ENCODE data around the gene SYNGR2. TPM values are rescaled to one million over a fixed set of nuclear protein-coding genes. Genes with fewer than 3 reads are reported as not detected.

The SYNGR2 gene
- polyA plus RNA-seq, 1 experiment, result 135 TPM

DNA sequence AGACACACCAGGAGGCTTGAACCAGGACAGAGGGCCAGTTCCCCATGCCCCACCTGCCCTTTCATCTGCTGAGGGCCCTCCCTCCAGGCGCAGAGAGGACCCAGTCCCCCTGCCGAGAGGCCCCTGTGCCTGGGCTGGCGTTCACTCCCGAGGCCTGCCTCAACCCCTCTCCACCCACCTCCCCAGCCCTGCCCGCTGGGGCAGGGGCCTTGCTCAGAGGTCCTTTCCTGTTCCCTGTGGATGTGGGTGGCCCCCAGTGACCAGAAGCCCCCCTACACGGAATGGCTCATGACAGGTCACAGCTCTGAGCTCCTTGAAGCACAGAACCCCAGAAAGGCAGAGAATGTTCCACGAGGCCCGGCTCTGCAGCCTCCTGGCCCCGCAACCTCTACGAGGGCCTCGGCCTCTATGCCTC lies 46.6 kb upstream of the SYNGR2 start:
- DNase-seq (ENCODE audit: low read depth), result no peak
- ChIA-PET POLR2A (no interaction called here), CTCF (interaction anchor here (1.2 kb wide), 1 partner anchor 130 kb away, joined by 3 read pairs; no protein-coding TSS in a partner anchor)
- Histone ChIP-seq H3K36me3 (ENCODE audit: control insufficient read depth, insufficient read depth, low read length) (no peaks in the 10 kb centered on the region), H3K4me3 (ENCODE audit: low read depth, low read length) (no peak overlapping the region), H3K27me3 (ENCODE audit: control insufficient read depth, insufficient read depth, low read length) (no peaks in the 10 kb centered on the region)
- TF ChIP-seq, protein P1, sequence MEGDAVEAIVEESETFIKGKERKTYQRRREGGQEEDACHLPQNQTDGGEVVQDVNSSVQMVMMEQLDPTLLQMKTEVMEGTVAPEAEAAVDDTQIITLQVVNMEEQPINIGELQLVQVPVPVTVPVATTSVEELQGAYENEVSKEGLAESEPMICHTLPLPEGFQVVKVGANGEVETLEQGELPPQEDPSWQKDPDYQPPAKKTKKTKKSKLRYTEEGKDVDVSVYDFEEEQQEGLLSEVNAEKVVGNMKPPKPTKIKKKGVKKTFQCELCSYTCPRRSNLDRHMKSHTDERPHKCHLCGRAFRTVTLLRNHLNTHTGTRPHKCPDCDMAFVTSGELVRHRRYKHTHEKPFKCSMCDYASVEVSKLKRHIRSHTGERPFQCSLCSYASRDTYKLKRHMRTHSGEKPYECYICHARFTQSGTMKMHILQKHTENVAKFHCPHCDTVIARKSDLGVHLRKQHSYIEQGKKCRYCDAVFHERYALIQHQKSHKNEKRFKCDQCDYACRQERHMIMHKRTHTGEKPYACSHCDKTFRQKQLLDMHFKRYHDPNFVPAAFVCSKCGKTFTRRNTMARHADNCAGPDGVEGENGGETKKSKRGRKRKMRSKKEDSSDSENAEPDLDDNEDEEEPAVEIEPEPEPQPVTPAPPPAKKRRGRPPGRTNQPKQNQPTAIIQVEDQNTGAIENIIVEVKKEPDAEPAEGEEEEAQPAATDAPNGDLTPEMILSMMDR (IDR thresholded peaks at IDR 0.05; ENCODE audit: insufficient read depth, low read depth, low read length), result no peak

GRCh38 chr17:78122216-78122930 lies 46.0 kb upstream of the SYNGR2 start:
- no peak for DNase-seq (ENCODE audit: low read depth)
- no peaks in the 10 kb centered on the region for H3K36me3 ChIP-seq (ENCODE audit: control insufficient read depth, insufficient read depth, low read length)
- ChIA-PET POLR2A (no interaction called here), CTCF (interaction anchor here (1.2 kb wide), 1 partner anchor 129 kb away, joined by 3 read pairs; no protein-coding TSS in a partner anchor)
- TF ChIP-seq, protein P1 (IDR thresholded peaks at IDR 0.05; ENCODE audit: insufficient read depth, low read depth, low read length), result no peak
- no peak overlapping the region for H3K4me3 ChIP-seq (ENCODE audit: low read depth, low read length)
- peaks cover 2% of the 10 kb centered on the region; the same call in 1 of the 2 replicates for H3K27me3 ChIP-seq (ENCODE audit: control insufficient read depth, insufficient read depth, low read length)

GRCh38 chr17:78122931-78123249 lies 45.5 kb upstream of the SYNGR2 start:
- Histone ChIP-seq H3K36me3 (ENCODE audit: control insufficient read depth, insufficient read depth, low read length) (no peaks in the 10 kb centered on the region), H3K27me3 (ENCODE audit: control insufficient read depth, insufficient read depth, low read length) (peaks cover 2% of the 10 kb centered on the region; the same call in 1 of the 2 replicates), H3K4me3 (ENCODE audit: low read depth, low read length) (no peak overlapping the region)
- no peak for DNase-seq (ENCODE audit: low read depth)
- ChIA-PET CTCF (interaction anchor here (1.2 kb wide), 1 partner anchor 129 kb away, joined by 3 read pairs; no protein-coding TSS in a partner anchor), POLR2A (no interaction called here)
- TF ChIP-seq, protein P1 (IDR thresholded peaks at IDR 0.05; ENCODE audit: insufficient read depth, low read depth, low read length), result no peak

- Histone ChIP-seq H3K27me3 (ENCODE audit: control insufficient read depth, insufficient read depth, low read length) (peaks cover 2% of the 10 kb centered on the region; the same call in 1 of the 2 replicates), H3K4me3 (ENCODE audit: low read depth, low read length) (no peak overlapping the region), H3K36me3 (ENCODE audit: control insufficient read depth, insufficient read depth, low read length) (no peaks in the 10 kb centered on the region)
- TF ChIP-seq, protein P1 (IDR thresholded peaks at IDR 0.05; ENCODE audit: insufficient read depth, low read depth, low read length), result no peak
- CTCF ChIA-PET, result interaction anchor here (1.2 kb wide), 1 partner anchor 128 kb away, joined by 3 read pairs; no protein-coding TSS in a partner anchor
- POLR2A ChIA-PET, result no interaction called here
- DNase-seq (ENCODE audit: low read depth), result no peak
These were observed 45.0 kb upstream of the SYNGR2 start for GRCh38 chr17:78123258-78123929.

DNA sequence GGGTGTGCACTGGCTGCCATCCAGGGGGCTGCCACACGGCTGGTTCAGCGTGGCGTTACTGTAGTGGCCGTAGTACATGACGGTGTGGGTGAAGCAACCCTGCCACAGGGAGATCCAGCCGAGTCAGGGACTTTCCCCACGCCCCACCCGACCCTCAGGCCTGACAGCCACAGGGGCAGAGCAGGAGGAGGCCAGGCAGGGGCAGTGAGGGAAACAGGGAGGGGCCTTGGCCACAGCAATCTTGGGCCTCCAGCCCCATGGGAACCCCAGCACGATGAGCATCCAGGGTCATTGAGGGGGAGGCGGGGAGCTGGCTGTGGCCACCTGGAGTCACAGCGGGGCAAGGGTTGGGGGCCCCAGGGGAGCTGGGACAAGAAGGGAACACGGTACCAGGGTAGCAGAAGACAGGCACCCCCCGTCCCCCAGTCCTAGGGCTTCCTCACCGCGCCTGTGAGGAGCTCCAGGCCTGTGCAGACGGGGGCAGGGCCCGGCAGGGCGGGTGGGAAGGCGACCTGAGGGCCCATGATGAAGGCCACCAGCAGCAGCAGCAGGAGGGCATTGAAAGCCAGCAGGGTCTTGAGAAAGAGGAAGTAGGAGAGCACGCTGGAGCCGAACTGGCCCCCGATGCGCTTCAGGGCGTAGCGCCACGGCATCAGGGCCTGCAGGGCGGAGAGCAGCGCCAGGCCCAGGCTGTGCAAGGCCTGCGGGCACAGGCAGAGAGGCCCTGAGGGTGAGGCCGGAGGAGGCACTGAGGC lies 44.1 kb upstream of the SYNGR2 start:
- ChIA-PET POLR2A (no interaction called here), CTCF (interaction anchor here (1.3 kb wide), 1 partner anchor 12 kb away, joined by 5 read pairs; no protein-coding TSS in a partner anchor)
- peaks cover 2% of the 10 kb centered on the region; the same call in 1 of the 2 replicates for H3K27me3 ChIP-seq (ENCODE audit: control insufficient read depth, insufficient read depth, low read length)
- TF ChIP-seq, protein P1 (IDR thresholded peaks at IDR 0.05; ENCODE audit: insufficient read depth, low read depth, low read length), result no peak
- no peak overlapping the region for H3K4me3 ChIP-seq (ENCODE audit: low read depth, low read length)
- H3K36me3 ChIP-seq (ENCODE audit: control insufficient read depth, insufficient read depth, low read length), result no peaks in the 10 kb centered on the region
- no peak for DNase-seq (ENCODE audit: low read depth)

Data from BJ (cell line).